ENCODE results near the gene CCDC146.
"Not testable (repeated sequence)": the region's sequence is repeated elsewhere in the genome, so short reads cannot be mapped to it uniquely, and the experiment has no call there.

CCDC146 gene

GRCh38 chr7:77331938-77332695 is 209.7 kb downstream of the CCDC146 start:
- Histone ChIP-seq H3K9ac (ENCODE audit: low read length in 5 of 5) (no peak overlapping the region), H3K9me3 (ENCODE audit: control insufficient read depth in 5 of 5, low read length in 5 of 5) (no peaks in the 10 kb centered on the region), H3K27me3 (ENCODE audit: control insufficient read depth in 5 of 5, insufficient read depth in 4 of 5, low read length in 5 of 5) (no peaks in the 10 kb centered on the region), H3K4me1 (ENCODE audit: control insufficient read depth in 5 of 5, insufficient read depth in 5 of 5, low read length in 5 of 5) (peaks cover 24 to 57% (median 33%) of the 10 kb centered on the region in 5 donors), H3K36me3 (ENCODE audit: control insufficient read depth in 5 of 5, insufficient read depth in 5 of 5, low read length in 5 of 5) (no peaks in the 10 kb centered on the region), H3K4me3 (ENCODE audit: low read depth in 1 of 5, low read length in 5 of 5) (no peak overlapping the region), H3K27ac (ENCODE audit: low read depth, low read length) (peak overlapping the region; percentile 69)

- H3K4me3 ChIP-seq (ENCODE audit: low read depth in 1 of 5, low read length in 5 of 5); H3K27me3 ChIP-seq (ENCODE audit: control insufficient read depth in 5 of 5, insufficient read depth in 4 of 5, low read length in 5 of 5); H3K36me3 ChIP-seq (ENCODE audit: control insufficient read depth in 5 of 5, insufficient read depth in 5 of 5, low read length in 5 of 5); H3K27ac ChIP-seq (ENCODE audit: low read depth, low read length); H3K9me3 ChIP-seq (ENCODE audit: control insufficient read depth in 5 of 5, low read length in 5 of 5); H3K9ac ChIP-seq (ENCODE audit: low read length in 5 of 5): not testable (repeated sequence)
- peaks cover 10 to 55% (median 19%) of the 10 kb centered on the region in 5 donors for H3K4me1 ChIP-seq (ENCODE audit: control insufficient read depth in 5 of 5, insufficient read depth in 5 of 5, low read length in 5 of 5)
These were observed 211.6 kb downstream of the CCDC146 start for GRCh38 chr7:77334039-77334438.

DNA sequence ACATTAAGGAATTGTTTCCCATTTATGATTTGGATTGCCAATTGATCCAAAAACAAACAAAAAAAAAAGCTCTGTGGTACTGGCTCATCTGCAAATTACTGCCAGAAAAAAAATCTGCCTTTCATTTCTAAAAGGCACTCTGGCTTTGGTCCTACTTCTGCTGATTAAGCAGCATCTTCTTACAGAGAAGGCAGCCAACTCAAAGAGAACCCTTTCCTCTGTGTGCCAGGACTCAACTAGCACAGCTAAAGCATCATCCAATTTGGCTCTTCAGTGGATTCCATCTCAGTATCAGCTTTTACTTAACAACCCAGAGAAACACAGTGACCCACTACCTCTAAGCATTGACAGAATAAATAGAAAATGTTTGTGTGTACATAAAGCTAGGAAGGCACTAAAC is 213.2 kb downstream of the CCDC146 start:
- Histone ChIP-seq H3K4me3 (ENCODE audit: low read depth in 1 of 5, low read length in 5 of 5) (no peak overlapping the region), H3K9ac (ENCODE audit: low read length in 5 of 5) (no peak overlapping the region), H3K27me3 (ENCODE audit: control insufficient read depth in 5 of 5, insufficient read depth in 4 of 5, low read length in 5 of 5) (no peaks in the 10 kb centered on the region), H3K36me3 (ENCODE audit: control insufficient read depth in 5 of 5, insufficient read depth in 5 of 5, low read length in 5 of 5) (no peaks in the 10 kb centered on the region), H3K9me3 (ENCODE audit: control insufficient read depth in 5 of 5, low read length in 5 of 5) (no peaks in the 10 kb centered on the region), H3K4me1 (ENCODE audit: control insufficient read depth in 5 of 5, insufficient read depth in 5 of 5, low read length in 5 of 5) (peaks cover 2 to 44% (median 15%) of the 10 kb centered on the region in 5 donors), H3K27ac (ENCODE audit: low read depth, low read length) (peak overlapping the region; percentile 16)

DNA sequence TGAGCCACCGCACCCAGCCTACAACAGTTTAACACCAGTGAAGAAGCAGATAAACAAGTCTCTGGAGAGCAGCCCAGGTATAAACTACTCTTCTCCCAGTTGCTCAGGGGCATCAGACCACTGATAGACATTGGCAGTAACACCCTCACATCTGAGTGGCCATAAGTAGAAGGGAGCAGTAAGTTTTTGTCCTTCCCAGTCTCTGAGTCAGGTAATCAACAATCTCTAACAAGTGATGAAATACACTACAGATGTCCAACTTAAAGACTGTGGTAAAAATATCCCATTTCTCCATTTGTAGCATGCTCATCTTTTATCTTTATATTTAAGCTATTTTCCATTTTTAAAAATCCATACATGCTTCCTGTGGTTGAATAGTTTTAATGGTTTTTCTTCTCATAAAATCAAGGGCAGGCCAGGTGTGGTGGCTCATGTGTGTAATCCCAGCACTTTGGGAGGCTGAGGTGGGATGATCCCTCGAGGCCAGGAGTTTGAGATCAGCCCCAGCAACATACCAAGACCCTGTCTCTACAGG is 215.1 kb downstream of the CCDC146 start:
- no peaks in the 10 kb centered on the region for H3K36me3 ChIP-seq (ENCODE audit: control insufficient read depth in 5 of 5, insufficient read depth in 5 of 5, low read length in 5 of 5)
- H3K9ac ChIP-seq (ENCODE audit: low read length in 5 of 5) = no peak overlapping the region
- peak overlapping the region; percentile 69 for H3K27ac ChIP-seq (ENCODE audit: low read depth, low read length)
- no peak overlapping the region for H3K4me3 ChIP-seq (ENCODE audit: low read depth in 1 of 5, low read length in 5 of 5)
- H3K4me1 ChIP-seq (ENCODE audit: control insufficient read depth in 5 of 5, insufficient read depth in 5 of 5, low read length in 5 of 5) = peaks cover 0 to 27% (median 11%) of the 10 kb centered on the region in 5 donors
- no peaks in the 10 kb centered on the region for H3K27me3 ChIP-seq (ENCODE audit: control insufficient read depth in 5 of 5, insufficient read depth in 4 of 5, low read length in 5 of 5)
- H3K9me3 ChIP-seq (ENCODE audit: control insufficient read depth in 5 of 5, low read length in 5 of 5) = no peaks in the 10 kb centered on the region

DNA sequence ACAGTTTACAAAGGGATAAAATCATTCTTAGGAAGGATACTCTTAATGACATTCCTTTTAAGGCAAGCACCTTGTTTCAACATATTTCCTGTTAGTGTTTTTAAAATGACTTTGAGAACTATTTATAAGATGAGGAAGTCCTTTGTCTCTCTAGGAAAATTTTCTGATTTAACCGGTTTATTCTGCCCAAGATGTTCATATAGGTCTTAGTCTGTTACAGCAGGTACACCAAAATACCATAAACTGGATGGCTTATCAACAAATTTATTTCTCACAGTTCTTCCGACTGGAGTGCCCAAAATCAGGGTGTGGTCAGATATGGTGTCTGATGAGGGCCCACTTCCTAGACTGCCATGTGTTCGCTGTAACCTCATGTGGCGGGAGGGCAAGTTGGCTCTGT is 215.8 kb downstream of the CCDC146 start:
- Histone ChIP-seq H3K36me3 (ENCODE audit: control insufficient read depth in 5 of 5, insufficient read depth in 5 of 5, low read length in 5 of 5) (no peaks in the 10 kb centered on the region), H3K4me3 (ENCODE audit: low read depth in 1 of 5, low read length in 5 of 5) (no peak overlapping the region), H3K27me3 (ENCODE audit: control insufficient read depth in 5 of 5, insufficient read depth in 4 of 5, low read length in 5 of 5) (no peaks in the 10 kb centered on the region), H3K4me1 (ENCODE audit: control insufficient read depth in 5 of 5, insufficient read depth in 5 of 5, low read length in 5 of 5) (peaks cover 0 to 27% (median 11%) of the 10 kb centered on the region in 5 donors), H3K9me3 (ENCODE audit: control insufficient read depth in 5 of 5, low read length in 5 of 5) (no peaks in the 10 kb centered on the region), H3K27ac (ENCODE audit: low read depth, low read length) (peak overlapping the region; percentile 69), H3K9ac (ENCODE audit: low read length in 5 of 5) (no peak overlapping the region)

DNA sequence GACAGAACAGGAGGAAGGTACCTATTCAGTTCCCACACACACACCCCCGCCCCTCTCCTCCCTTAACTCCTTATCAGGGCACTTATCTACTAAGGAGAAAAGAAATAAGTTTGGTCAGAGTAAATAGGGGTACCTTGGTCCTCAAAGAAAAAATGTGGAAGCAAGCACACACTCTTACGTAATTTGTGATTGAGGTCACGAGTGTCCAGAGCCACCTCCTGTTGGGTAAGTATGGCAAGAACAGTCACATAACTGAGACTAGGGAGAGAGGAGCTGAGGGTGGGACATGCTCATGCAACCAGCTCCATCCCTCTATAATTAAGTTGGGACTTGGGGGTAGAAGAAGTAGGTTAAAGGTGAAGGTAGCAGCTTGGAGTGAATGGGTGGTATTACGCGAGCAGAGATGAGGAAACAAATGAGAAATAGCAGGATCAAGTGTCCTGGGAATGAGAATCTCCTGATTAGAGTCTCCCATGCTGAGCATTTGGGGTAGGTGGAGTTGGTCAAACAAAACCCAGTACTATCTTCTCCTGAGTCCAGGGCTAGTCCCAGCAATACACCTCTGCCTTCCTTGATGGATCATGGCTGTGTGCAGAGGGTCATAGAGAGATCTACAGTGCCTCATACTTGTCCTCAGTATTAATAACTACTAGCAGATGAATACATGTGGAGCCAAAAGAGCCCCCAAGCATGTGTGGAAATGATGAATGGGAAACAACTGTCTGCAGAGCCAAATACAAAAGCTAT is 216.6 kb downstream of the CCDC146 start:
- Histone ChIP-seq H3K4me1 (ENCODE audit: control insufficient read depth in 5 of 5, insufficient read depth in 5 of 5, low read length in 5 of 5) (peaks cover 0 to 27% (median 11%) of the 10 kb centered on the region in 5 donors), H3K27me3 (ENCODE audit: control insufficient read depth in 5 of 5, insufficient read depth in 4 of 5, low read length in 5 of 5) (no peaks in the 10 kb centered on the region), H3K27ac (ENCODE audit: low read depth, low read length) (peak overlapping the region; percentile 69), H3K9me3 (ENCODE audit: control insufficient read depth in 5 of 5, low read length in 5 of 5) (no peaks in the 10 kb centered on the region), H3K36me3 (ENCODE audit: control insufficient read depth in 5 of 5, insufficient read depth in 5 of 5, low read length in 5 of 5) (no peaks in the 10 kb centered on the region), H3K4me3 (ENCODE audit: low read depth in 1 of 5, low read length in 5 of 5) (no peak overlapping the region), H3K9ac (ENCODE audit: low read length in 5 of 5) (no peak overlapping the region)

DNA sequence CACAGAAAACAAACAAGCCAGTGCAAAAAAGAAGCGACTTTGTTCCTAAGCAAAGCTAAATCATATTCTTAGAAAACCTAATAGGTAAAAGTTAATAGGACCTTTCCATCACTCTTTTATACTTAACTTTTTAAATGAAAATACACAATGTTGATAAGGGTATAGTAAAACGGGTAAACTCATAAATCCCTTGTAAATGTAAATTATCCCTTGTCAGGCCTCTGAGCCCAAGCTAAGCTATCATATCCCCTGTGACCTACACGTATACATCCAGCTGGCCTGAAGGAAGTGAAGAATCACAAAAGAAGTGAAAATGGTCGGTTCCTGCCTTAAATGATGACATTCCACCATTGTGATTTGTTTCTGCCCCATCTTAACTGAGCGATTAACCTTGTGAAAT is 217.3 kb downstream of the CCDC146 start:
- no peak overlapping the region for H3K27ac ChIP-seq (ENCODE audit: low read depth, low read length)

More for the DNA sequence above, 217.3 kb downstream of the CCDC146 start:
- Histone ChIP-seq H3K9me3 (ENCODE audit: control insufficient read depth in 5 of 5, low read length in 5 of 5) (no peaks in the 10 kb centered on the region), H3K9ac (ENCODE audit: low read length in 5 of 5) (no peak overlapping the region), H3K4me3 (ENCODE audit: low read depth in 1 of 5, low read length in 5 of 5) (no peak overlapping the region), H3K27me3 (ENCODE audit: control insufficient read depth in 5 of 5, insufficient read depth in 4 of 5, low read length in 5 of 5) (no peaks in the 10 kb centered on the region), H3K4me1 (ENCODE audit: control insufficient read depth in 5 of 5, insufficient read depth in 5 of 5, low read length in 5 of 5) (peaks cover 0 to 27% (median 11%) of the 10 kb centered on the region in 5 donors), H3K36me3 (ENCODE audit: control insufficient read depth in 5 of 5, insufficient read depth in 5 of 5, low read length in 5 of 5) (no peaks in the 10 kb centered on the region)

All from subcutaneous abdominal adipose tissue (tissue), 5 donors.